Peyer's patch (tissue), 4 donors: Measurements from ENCODE around the gene APOBEC2. TPM values are rescaled to one million over a fixed set of nuclear protein-coding genes. Genes with fewer than 3 reads are reported as not detected.

ENCODE experiments used
- DNase-seq, 3 donors: peaks; one replicate each; pipeline ENCODE4 v3.0.0-alpha.2; 2017 to 2019
- H3K27ac ChIP-seq, 4 donors: fragments of 200-600 bp; sonication (generic); one replicate each; pipeline ENCODE4 v1.5.1; 2016 to 2019
- H3K27me3 ChIP-seq, 2 donors: fragments of 200-600 bp; sonication (generic); one replicate each; pipeline ENCODE4 v1.5.1; 2019
- H3K36me3 ChIP-seq, 3 donors: fragments of 200-600 bp; sonication (generic); one replicate each; pipeline ENCODE4 v1.5.1; 2016 to 2019
- H3K4me1 ChIP-seq, 4 donors: fragments of 200-600 bp; sonication (generic); one replicate each; pipeline ENCODE4 v1.5.1; 2016 to 2019
- H3K4me3 ChIP-seq, 4 donors: fragments of 200-600 bp; sonication (generic); 1 replicate in 3 of 4; 2 replicates in 1 of 4; pipeline ENCODE4 v1.5.1; 2016 to 2019; ENCODE audit warnings: mild to moderate bottlenecking in 1 of 4
- H3K9me3 ChIP-seq, 4 donors: fragments of 200-600 bp; sonication (generic); one replicate each; pipeline ENCODE4 v1.5.1; 2016 to 2019; ENCODE audit warnings: mild to moderate bottlenecking in 1 of 4
- CTCF ChIP-seq, 6 experiments: fragments of 450-650 bp in 4 of 6; fragments of 200-600 bp in 2 of 6; sonication (generic) in 1 of 6; IDR thresholded peaks; one replicate each; pipeline ENCODE4 v1.5.1; 2017 to 2019; ENCODE audit warnings: antibody characterized with exemption in 6 of 6, mild to moderate bottlenecking in 3 of 6, moderate library complexity in 1 of 6
- POLR2A ChIP-seq, 2 donors: fragments of 450-650 bp; IDR thresholded peaks; one replicate each; pipeline ENCODE4 v1.5.1; 2017; ENCODE audit warnings: antibody characterized with exemption in 2 of 2, mild to moderate bottlenecking in 2 of 2, moderate library complexity in 2 of 2
- total RNA-seq, 4 donors: library from RNA; depleted of rRNA; stranded (reverse); fragments of >200 nt; gene quantifications; one replicate each; pipeline ENCODE4 v1.1.0, GENCODE V29; 2016

APOBEC2 gene
- total RNA-seq, 4 donors from 2014 or later = 1.1 TPM; not detected in 3

GRCh38 chr6:41047745-41048732 is 5.0 kb upstream of the APOBEC2 start:
- no peak overlapping the region for H3K27ac ChIP-seq

GRCh38 chr6:41049521-41049920 is 3.5 kb upstream of the APOBEC2 start:
- TF ChIP-seq POLR2A (IDR thresholded peaks at IDR 0.05) (no peak), CTCF (IDR thresholded peaks at IDR 0.05) (no peak)
- Histone ChIP-seq H3K4me1 (peaks cover 0 to 4% (median 2%) of the 10 kb centered on the region in 4 donors), H3K4me3 (no peak overlapping the region), H3K36me3 (no peaks in the 10 kb centered on the region), H3K9me3 (no peaks in the 10 kb centered on the region), H3K27me3 (no peaks in the 10 kb centered on the region), H3K27ac (no peak overlapping the region)
- DNase-seq = no peak

More at GRCh38 chr6:41047745-41048732, 5.0 kb upstream of the APOBEC2 start:
- no peak overlapping the region for H3K4me3 ChIP-seq
- H3K27me3 ChIP-seq = no peaks in the 10 kb centered on the region
- TF ChIP-seq POLR2A (IDR thresholded peaks at IDR 0.05) (no peak), CTCF (IDR thresholded peaks at IDR 0.05) (no peak)
- no peak for DNase-seq
- peaks cover 0 to 4% (median 2%) of the 10 kb centered on the region in 4 donors for H3K4me1 ChIP-seq
- H3K9me3 ChIP-seq = no peaks in the 10 kb centered on the region
- no peaks in the 10 kb centered on the region for H3K36me3 ChIP-seq

GRCh38 chr6:41049955-41050354 is 3.0 kb upstream of the APOBEC2 start:
- Histone ChIP-seq H3K36me3 (no peaks in the 10 kb centered on the region), H3K27ac (no peak overlapping the region), H3K4me3 (no peak overlapping the region), H3K27me3 (no peaks in the 10 kb centered on the region), H3K4me1 (peaks cover 0 to 4% (median 2%) of the 10 kb centered on the region in 4 donors), H3K9me3 (no peaks in the 10 kb centered on the region)
- no peak for DNase-seq
- TF ChIP-seq CTCF (IDR thresholded peaks at IDR 0.05) (no peak), POLR2A (IDR thresholded peaks at IDR 0.05) (no peak)

- no peaks in the 10 kb centered on the region for H3K27me3 ChIP-seq
- H3K9me3 ChIP-seq = no peaks in the 10 kb centered on the region
- H3K36me3 ChIP-seq = no peaks in the 10 kb centered on the region
- no peak for TF ChIP-seq POLR2A (IDR thresholded peaks at IDR 0.05)
- TF ChIP-seq CTCF (IDR thresholded peaks at IDR 0.05) = no peak
- no peak for DNase-seq
- no peak overlapping the region for H3K27ac ChIP-seq
- peaks cover 0 to 4% (median 2%) of the 10 kb centered on the region in 4 donors for H3K4me1 ChIP-seq
- no peak overlapping the region for H3K4me3 ChIP-seq
These were observed 2.5 kb upstream of the APOBEC2 start for GRCh38 chr6:41050536-41050935.

- Histone ChIP-seq H3K4me1 (peaks cover 0 to 4% (median 2%) of the 10 kb centered on the region in 4 donors), H3K9me3 (no peaks in the 10 kb centered on the region), H3K27me3 (no peaks in the 10 kb centered on the region), H3K4me3 (no peak overlapping the region), H3K27ac (peak overlapping the region in 1 of 4 donors; percentile 10), H3K36me3 (no peaks in the 10 kb centered on the region)
- DNase-seq = no peak
- TF ChIP-seq POLR2A (IDR thresholded peaks at IDR 0.05) (no peak), CTCF (IDR thresholded peaks at IDR 0.05) (no peak)
These were observed 1.1 kb upstream of the APOBEC2 start for GRCh38 chr6:41051873-41052272.
